HepG2 (cell line): Measurements from ENCODE around the gene MAN2A2. TPM values are rescaled to one million over a fixed set of nuclear protein-coding genes. Genes with fewer than 3 reads are reported as not detected.

ENCODE experiments used
- ATAC-seq: fragments of 200-7000 bp; cut with Tn5 transposase; 3 replicates; pipeline ENCODE4 v1.9.1; 2020; ENCODE audit warnings: mild to moderate bottlenecking, moderate library complexity
- BruUV-seq: library from RNA; stranded (reverse); fragments of 400-500 nt; replicated peaks from 2 replicates; lab custom pipeline; 2021; lab: Mats Ljungman, UMichigan
- CTCF ChIA-PET: fragments of 300-600 bp; formaldehyde crosslinking; extraction: SDS; loops from one replicate; lab custom pipeline; 2021; ENCODE audit warnings: low total read pairs, inconsistent platforms, low intra/inter-chr PET ratio; lab: Yijun Ruan, JAX
- POLR2A ChIA-PET: fragments of 350-600 bp; sonication (Branson Sonifier 250); formaldehyde crosslinking; loops from one replicate; lab custom pipeline; 2020; ENCODE audit warnings: antibody characterized with exemption, inconsistent platforms; lab: Yijun Ruan, JAX
- DNase-seq: peaks from one replicate; pipeline ENCODE4 v3.0.0-alpha.2; 2015; ENCODE audit warnings: low spot score
- FAIRE-seq: peaks from 3 replicates; lab custom pipeline; 2011; peaks lifted over from hg19 to GRCh38; lab: Jason Lieb, UNC
- H2AFZ ChIP-seq: one replicate; pipeline ENCODE4 v1.6.1; 2011; ENCODE audit warnings: low read length, inconsistent platforms
- H3K27ac ChIP-seq: fragments of 300-600 bp; 3 replicates; pipeline ENCODE4 v1.8.0; 2011; ENCODE audit warnings: mixed run types, mild to moderate bottlenecking, mixed read lengths, low read length, inconsistent platforms; ENCODE audit not compliant: insufficient read depth; ENCODE audit errors: extremely low read length
- H3K27me3 ChIP-seq, 2 experiments: fragments of 200-600 bp in 1 of 2; 2 replicates in 1 of 2; 3 replicates in 1 of 2; pipeline versions ENCODE4 v1.6.0 to v1.8.0; 2011; ENCODE audit warnings: low read length in 2 of 2, mild to moderate bottlenecking in 2 of 2, moderate library complexity in 2 of 2, inconsistent platforms in 1 of 2; ENCODE audit not compliant: insufficient read depth in 2 of 2, control insufficient read depth in 1 of 2
- H3K36me3 ChIP-seq, 2 experiments: fragments of 200-600 bp in 1 of 2; replicated peaks in 1 of 2; 2 replicates in 1 of 2; 3 replicates in 1 of 2; pipeline versions ENCODE4 v1.5.1 to v1.8.0; 2011; ENCODE audit warnings: low read length in 2 of 2, inconsistent platforms in 1 of 2; ENCODE audit not compliant: insufficient read depth in 2 of 2, control insufficient read depth in 1 of 2
- H3K4me1 ChIP-seq: 2 replicates; pipeline ENCODE4 v1.5.1; 2012; ENCODE audit warnings: low read length, inconsistent platforms; ENCODE audit not compliant: insufficient read depth
- H3K4me2 ChIP-seq: 2 replicates; pipeline ENCODE4 v1.6.0; 2011; ENCODE audit warnings: low read depth, low read length, inconsistent platforms
- H3K4me3 ChIP-seq, 3 experiments: fragments of 200-600 bp in 1 of 3; sonication (generic), shearing (Covaris generic) in 1 of 3; replicated peaks in 1 of 3; 2 replicates each; pipeline ENCODE4 v1.5.1; 2011 to 2016; ENCODE audit warnings: low read length in 3 of 3, inconsistent platforms in 2 of 3, low read depth in 2 of 3, mild to moderate bottlenecking in 2 of 3, control low read depth in 1 of 3, mixed read lengths in 1 of 3; ENCODE audit not compliant: insufficient read depth in 1 of 3
- H3K79me2 ChIP-seq: one replicate; pipeline ENCODE4 v1.6.1; 2011; ENCODE audit warnings: low read length, inconsistent platforms; ENCODE audit not compliant: insufficient read depth
- H3K9ac ChIP-seq: 2 replicates; pipeline ENCODE4 v1.6.0; 2011; ENCODE audit warnings: mild to moderate bottlenecking, low read depth, low read length, inconsistent platforms; ENCODE audit not compliant: insufficient read depth
- H3K9me3 ChIP-seq: 2 replicates; pipeline ENCODE4 v1.5.1; 2012; ENCODE audit warnings: mild to moderate bottlenecking, low read length
- H4K20me1 ChIP-seq: 2 replicates; pipeline ENCODE4 v1.6.0; 2011; ENCODE audit warnings: inconsistent platforms, mild to moderate bottlenecking, low read length, moderate library complexity; ENCODE audit not compliant: insufficient read depth
- AKAP8 ChIP-seq: sonication (generic); formaldehyde crosslinking; IDR thresholded peaks from 2 replicates; pipeline ENCODE4 v1.5.1; 2020; ENCODE audit warnings: mild to moderate bottlenecking, missing genetic modification reagents
- EP300 ChIP-seq, 3 experiments: sonication (generic) in 1 of 3; formaldehyde crosslinking in 1 of 3; IDR thresholded peaks; 2 replicates each; pipeline versions ENCODE4 v1.5.1 to v1.6.1; 2011 to 2020; ENCODE audit warnings: low read depth in 2 of 3, low read length in 2 of 3, borderline replicate concordance in 1 of 3, improper control_type of control experiment in 1 of 3, mild to moderate bottlenecking in 1 of 3, missing genetic modification reagents in 1 of 3, moderate library complexity in 1 of 3
- FOXA3 ChIP-seq: IDR thresholded peaks from 2 replicates; pipeline ENCODE4 v1.6.1; 2016; ENCODE audit warnings: missing genetic modification reagents, missing compliant biosample characterization
- HIVEP1 ChIP-seq: sonication (generic); formaldehyde crosslinking; IDR thresholded peaks from 2 replicates; pipeline ENCODE4 v1.4.0; 2020; ENCODE audit warnings: mild to moderate bottlenecking, missing genetic modification reagents
- MAF1 ChIP-seq: sonication (generic); formaldehyde crosslinking; IDR thresholded peaks from 2 replicates; pipeline ENCODE4 v1.5.0; 2020; ENCODE audit warnings: missing genetic modification reagents, borderline replicate concordance
- PHF20 ChIP-seq: sonication (generic); formaldehyde crosslinking; IDR thresholded peaks from 2 replicates; pipeline ENCODE4 v1.5.0; 2020; ENCODE audit warnings: mild to moderate bottlenecking, missing genetic modification reagents
- RFX5 ChIP-seq: IDR thresholded peaks from 2 replicates; pipeline ENCODE4 v1.6.1; 2011; ENCODE audit warnings: low read depth, low read length, improper control_type of control experiment
- SMAD9 ChIP-seq: sonication (generic); formaldehyde crosslinking; IDR thresholded peaks from 2 replicates; pipeline ENCODE4 v1.5.1; 2020; ENCODE audit warnings: mild to moderate bottlenecking, missing genetic modification reagents
- ZBTB7A ChIP-seq: sonication (generic); formaldehyde crosslinking; IDR thresholded peaks from 2 replicates; pipeline ENCODE4 v1.8.0; 2022; ENCODE audit warnings: mild to moderate bottlenecking, missing genetic modification reagents
- ZNF24 ChIP-seq: fragments of 450-650 bp; IDR thresholded peaks from 2 replicates; pipeline ENCODE4 v1.6.1; 2017; ENCODE audit warnings: antibody characterized with exemption, mild to moderate bottlenecking
- ZNF468 ChIP-seq: sonication (generic); formaldehyde crosslinking; IDR thresholded peaks from 2 replicates; pipeline ENCODE4 v1.8.0; 2022; ENCODE audit warnings: mild to moderate bottlenecking, moderate library complexity, missing genetic modification reagents
- ZNF781 ChIP-seq: sonication (generic); formaldehyde crosslinking; IDR thresholded peaks from 2 replicates; pipeline ENCODE4 v1.5.1; 2020; ENCODE audit warnings: borderline replicate concordance, mild to moderate bottlenecking, missing genetic modification reagents; ENCODE audit errors: not compliant biosample characterization
- ZSCAN30 ChIP-seq: sonication (generic); formaldehyde crosslinking; IDR thresholded peaks from 2 replicates; pipeline ENCODE4 v1.5.0; 2020; ENCODE audit warnings: mild to moderate bottlenecking, missing genetic modification reagents
- WGBS: methylation state at CpG from one replicate; pipeline ENCODE4 v1.1.6; 2017; ENCODE audit warnings: low lambda C conversion rate; 5-methylcytosine and 5-hydroxymethylcytosine counted together
- in situ Hi-C: cut with HindIII; loops from 2 replicates; pipeline ENCODE4 v1.10.0; 2017; ENCODE audit warnings: low pct_unique_long_range_greater_than_20kb; ENCODE audit not compliant: extremely low pct_ligation_motif_present
- intact Hi-C: fragments of 100-400 bp; cut with micrococcal nuclease; formaldehyde crosslinking; loops from one replicate; pipeline ENCODE4 v1.10.0; 2022; ENCODE audit not compliant: unreplicated experiment
- polyA plus RNA-seq, 8 experiments: library from polyadenylated mRNA; depleted of rRNA in 3 of 8; stranded (reverse) in 7 of 8; unstranded in 1 of 8; fragments of >200 nt; fragmentation: Illumina TruSeq in 4 of 8; extraction: Trizol in 4 of 8; gene quantifications; 2 replicates each; pipeline versions ENCODE4 v1.2.1 to v1.2.3, GENCODE V29; 2011 to 2016; ENCODE audit warnings: low read depth in 4 of 8, missing spikeins in 1 of 8, mixed read lengths in 1 of 8; ENCODE audit not compliant: insufficient read depth in 1 of 8
- total RNA-seq, 5 experiments: library from RNA; depleted of rRNA; stranded (reverse); fragments of >200 nt; fragmentation: Illumina TruSeq; extraction: Trizol; gene quantifications; 2 replicates each; pipeline ENCODE4 v1.2.3, GENCODE V29; 2016; ENCODE audit warnings: low read depth in 1 of 5
- TF ChIP-seq, protein P1 (sequence below): sonication (generic); formaldehyde crosslinking; IDR thresholded peaks from 2 replicates; pipeline ENCODE4 v1.4.0; 2020; ENCODE audit warnings: missing genetic modification reagents
- TF ChIP-seq, protein P2 (sequence below): sonication (generic); formaldehyde crosslinking; IDR thresholded peaks from 2 replicates; pipeline ENCODE4 v1.9.0; 2021; ENCODE audit warnings: mild to moderate bottlenecking, missing genetic modification reagents

The MAN2A2 gene
- total and polyA plus RNA-seq, 2 of the 13 experiments (the other 11 are each of a cell fraction or from before 2014, with no cell fraction given), result 17.5 to 51.5 TPM

DNA sequence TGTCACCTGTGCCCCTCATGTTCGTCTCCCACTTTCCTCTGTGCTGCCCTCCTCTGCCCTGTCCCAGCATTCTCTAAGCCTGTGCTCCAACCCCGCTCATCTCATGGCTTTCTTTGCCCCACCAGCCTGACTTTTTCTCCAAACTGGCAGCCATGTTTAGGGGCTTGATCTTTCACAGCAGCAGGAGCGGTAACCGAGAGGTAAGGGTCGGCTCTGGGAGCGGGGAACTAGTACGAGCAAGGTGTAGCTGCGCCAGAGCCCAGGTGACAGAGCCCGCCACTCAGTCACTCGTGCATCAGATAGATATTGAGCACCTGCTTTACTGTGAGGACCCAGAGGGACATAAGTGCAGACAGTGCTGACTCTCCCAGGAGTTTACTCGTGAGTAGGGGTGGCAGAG lies 13.4 kb downstream of the MAN2A2 start:
- H3K27me3 ChIP-seq, result no peaks in the 10 kb centered on the region
- no peak overlapping the region for H3K27ac ChIP-seq
- H2AFZ ChIP-seq, result no peak overlapping the region
- no peak overlapping the region for H3K4me2 ChIP-seq
- no peaks in the 10 kb centered on the region for H3K9me3 ChIP-seq
- DNase-seq (no peak), ATAC-seq (no peak), FAIRE-seq (no peak)
- in situ Hi-C loops (no loop called here), intact Hi-C loops (no loop called here)
- H3K79me2 ChIP-seq, result no peaks in the 10 kb centered on the region
- 91% methylated on average over 11 of the region's 11 CpGs for WGBS
- TF ChIP-seq AKAP8 (CRISPR knock-in tag) (no peak), ZNF781 (CRISPR knock-in tag) (no peak), ZNF468 (CRISPR knock-in tag) (no peak), MAF1 (CRISPR knock-in tag) (no peak), FOXA3 (CRISPR knock-in tag) (no peak), EP300 (IDR thresholded peaks at IDR 0.05; ENCODE audit: low read depth in 2 of 2, low read length in 2 of 2) (no peak), EP300 (CRISPR knock-in tag; IDR thresholded peaks at IDR 0.05; ENCODE audit: borderline replicate concordance) (no peak), RFX5 (no peak), PHF20 (CRISPR knock-in tag) (no peak), ZNF24 (no peak), HIVEP1 (CRISPR knock-in tag) (no peak), ZBTB7A (CRISPR knock-in tag) (no peak), ZSCAN30 (no peak), SMAD9 (CRISPR knock-in tag) (no peak)
- TF ChIP-seq, protein P1, sequence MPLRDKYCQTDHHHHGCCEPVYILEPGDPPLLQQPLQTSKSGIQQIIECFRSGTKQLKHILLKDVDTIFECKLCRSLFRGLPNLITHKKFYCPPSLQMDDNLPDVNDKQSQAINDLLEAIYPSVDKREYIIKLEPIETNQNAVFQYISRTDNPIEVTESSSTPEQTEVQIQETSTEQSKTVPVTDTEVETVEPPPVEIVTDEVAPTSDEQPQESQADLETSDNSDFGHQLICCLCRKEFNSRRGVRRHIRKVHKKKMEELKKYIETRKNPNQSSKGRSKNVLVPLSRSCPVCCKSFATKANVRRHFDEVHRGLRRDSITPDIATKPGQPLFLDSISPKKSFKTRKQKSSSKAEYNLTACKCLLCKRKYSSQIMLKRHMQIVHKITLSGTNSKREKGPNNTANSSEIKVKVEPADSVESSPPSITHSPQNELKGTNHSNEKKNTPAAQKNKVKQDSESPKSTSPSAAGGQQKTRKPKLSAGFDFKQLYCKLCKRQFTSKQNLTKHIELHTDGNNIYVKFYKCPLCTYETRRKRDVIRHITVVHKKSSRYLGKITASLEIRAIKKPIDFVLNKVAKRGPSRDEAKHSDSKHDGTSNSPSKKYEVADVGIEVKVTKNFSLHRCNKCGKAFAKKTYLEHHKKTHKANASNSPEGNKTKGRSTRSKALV (CRISPR knock-in tag), result no peak
- TF ChIP-seq, protein P2, sequence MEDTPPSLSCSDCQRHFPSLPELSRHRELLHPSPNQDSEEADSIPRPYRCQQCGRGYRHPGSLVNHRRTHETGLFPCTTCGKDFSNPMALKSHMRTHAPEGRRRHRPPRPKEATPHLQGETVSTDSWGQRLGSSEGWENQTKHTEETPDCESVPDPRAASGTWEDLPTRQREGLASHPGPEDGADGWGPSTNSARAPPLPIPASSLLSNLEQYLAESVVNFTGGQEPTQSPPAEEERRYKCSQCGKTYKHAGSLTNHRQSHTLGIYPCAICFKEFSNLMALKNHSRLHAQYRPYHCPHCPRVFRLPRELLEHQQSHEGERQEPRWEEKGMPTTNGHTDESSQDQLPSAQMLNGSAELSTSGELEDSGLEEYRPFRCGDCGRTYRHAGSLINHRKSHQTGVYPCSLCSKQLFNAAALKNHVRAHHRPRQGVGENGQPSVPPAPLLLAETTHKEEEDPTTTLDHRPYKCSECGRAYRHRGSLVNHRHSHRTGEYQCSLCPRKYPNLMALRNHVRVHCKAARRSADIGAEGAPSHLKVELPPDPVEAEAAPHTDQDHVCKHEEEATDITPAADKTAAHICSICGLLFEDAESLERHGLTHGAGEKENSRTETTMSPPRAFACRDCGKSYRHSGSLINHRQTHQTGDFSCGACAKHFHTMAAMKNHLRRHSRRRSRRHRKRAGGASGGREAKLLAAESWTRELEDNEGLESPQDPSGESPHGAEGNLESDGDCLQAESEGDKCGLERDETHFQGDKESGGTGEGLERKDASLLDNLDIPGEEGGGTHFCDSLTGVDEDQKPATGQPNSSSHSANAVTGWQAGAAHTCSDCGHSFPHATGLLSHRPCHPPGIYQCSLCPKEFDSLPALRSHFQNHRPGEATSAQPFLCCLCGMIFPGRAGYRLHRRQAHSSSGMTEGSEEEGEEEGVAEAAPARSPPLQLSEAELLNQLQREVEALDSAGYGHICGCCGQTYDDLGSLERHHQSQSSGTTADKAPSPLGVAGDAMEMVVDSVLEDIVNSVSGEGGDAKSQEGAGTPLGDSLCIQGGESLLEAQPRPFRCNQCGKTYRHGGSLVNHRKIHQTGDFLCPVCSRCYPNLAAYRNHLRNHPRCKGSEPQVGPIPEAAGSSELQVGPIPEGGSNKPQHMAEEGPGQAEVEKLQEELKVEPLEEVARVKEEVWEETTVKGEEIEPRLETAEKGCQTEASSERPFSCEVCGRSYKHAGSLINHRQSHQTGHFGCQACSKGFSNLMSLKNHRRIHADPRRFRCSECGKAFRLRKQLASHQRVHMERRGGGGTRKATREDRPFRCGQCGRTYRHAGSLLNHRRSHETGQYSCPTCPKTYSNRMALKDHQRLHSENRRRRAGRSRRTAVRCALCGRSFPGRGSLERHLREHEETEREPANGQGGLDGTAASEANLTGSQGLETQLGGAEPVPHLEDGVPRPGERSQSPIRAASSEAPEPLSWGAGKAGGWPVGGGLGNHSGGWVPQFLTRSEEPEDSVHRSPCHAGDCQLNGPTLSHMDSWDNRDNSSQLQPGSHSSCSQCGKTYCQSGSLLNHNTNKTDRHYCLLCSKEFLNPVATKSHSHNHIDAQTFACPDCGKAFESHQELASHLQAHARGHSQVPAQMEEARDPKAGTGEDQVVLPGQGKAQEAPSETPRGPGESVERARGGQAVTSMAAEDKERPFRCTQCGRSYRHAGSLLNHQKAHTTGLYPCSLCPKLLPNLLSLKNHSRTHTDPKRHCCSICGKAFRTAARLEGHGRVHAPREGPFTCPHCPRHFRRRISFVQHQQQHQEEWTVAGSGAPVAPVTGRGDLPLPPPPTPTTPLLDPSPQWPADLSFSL (CRISPR knock-in tag), result no peak
- H3K4me3 ChIP-seq, result no peak overlapping the region
- peaks cover 36 to 82% of the 10 kb centered on the region in 2 experiments; a peak in 4 of 5 replicates for H3K36me3 ChIP-seq
- no TSS peak for BruUV-seq
- no peak overlapping the region for H3K9ac ChIP-seq
- ChIA-PET CTCF (no interaction called here), POLR2A (no interaction called here)
- H4K20me1 ChIP-seq, result no peaks in the 10 kb centered on the region
- H3K4me1 ChIP-seq, result no peaks in the 10 kb centered on the region
